ENCODE measurements around the gene ATP5MG.
"Not testable (repeated sequence)": the region's sequence is repeated elsewhere in the genome, so short reads cannot be mapped to it uniquely, and the experiment has no call there.

The ATP5MG gene

DNA sequence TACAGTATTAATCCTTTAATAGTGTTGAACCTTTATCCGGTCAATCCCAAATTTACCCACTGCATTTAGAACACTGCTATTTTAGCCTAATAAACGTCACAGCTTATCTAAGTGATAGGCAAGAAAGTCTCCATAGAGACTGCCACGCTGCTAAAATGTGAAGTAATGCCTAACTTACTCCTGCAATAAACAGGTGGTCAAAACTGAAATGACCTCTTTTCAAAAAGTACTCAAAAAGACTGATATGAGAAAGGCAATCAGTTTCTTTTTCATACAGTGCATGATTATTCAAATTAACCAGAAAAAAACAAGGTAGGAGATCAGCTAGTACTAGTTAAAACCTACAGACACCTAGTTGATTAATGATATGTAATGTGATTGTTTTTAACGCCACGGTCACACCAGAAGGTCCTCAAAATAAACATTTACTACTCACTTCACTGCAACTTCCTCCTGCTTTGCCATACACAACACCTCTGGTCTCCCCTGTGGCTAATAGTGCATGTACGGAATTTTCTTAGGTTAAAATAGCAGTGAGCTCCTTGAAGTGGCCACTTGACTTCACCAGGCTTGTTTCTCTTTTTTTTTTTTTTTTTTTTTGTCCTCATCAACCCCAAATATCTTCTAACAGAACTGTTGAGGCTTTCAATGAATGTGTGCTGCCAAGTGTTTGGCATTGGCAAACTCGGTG lies 8.8 kb downstream of the ATP5MG start:
- Histone ChIP-seq H3K27me3 (ENCODE audit: control insufficient read depth, insufficient read depth, low read length) (no peaks in the 10 kb centered on the region), H3K36me3 (ENCODE audit: control insufficient read depth, insufficient read depth, low read length) (peaks cover 48% of the 10 kb centered on the region), H3K4me3 (ENCODE audit: low read depth, low read length) (no peak overlapping the region), H3K27ac (ENCODE audit: low read depth, low read length) (no peak overlapping the region), H3K4me1 (ENCODE audit: control insufficient read depth, insufficient read depth, low read length) (peaks cover 2% of the 10 kb centered on the region), H3K9me3 (ENCODE audit: control insufficient read depth, insufficient read depth, low read length) (no peaks in the 10 kb centered on the region), H3K9ac (ENCODE audit: low read depth, low read length) (no peak overlapping the region)

- H3K4me1 ChIP-seq (ENCODE audit: control insufficient read depth, insufficient read depth, low read length) = peaks cover 15% of the 10 kb centered on the region
- peaks cover 34% of the 10 kb centered on the region for H3K36me3 ChIP-seq (ENCODE audit: control insufficient read depth, insufficient read depth, low read length)
- no peak overlapping the region for H3K4me3 ChIP-seq (ENCODE audit: low read depth, low read length)
- H3K27me3 ChIP-seq (ENCODE audit: control insufficient read depth, insufficient read depth, low read length) = no peaks in the 10 kb centered on the region
- no peaks in the 10 kb centered on the region for H3K9me3 ChIP-seq (ENCODE audit: control insufficient read depth, insufficient read depth, low read length)
- no peak overlapping the region for H3K9ac ChIP-seq (ENCODE audit: low read depth, low read length)
- no peak overlapping the region for H3K27ac ChIP-seq (ENCODE audit: low read depth, low read length)
Measured at GRCh38 chr11:118411530-118411929, 10.1 kb downstream of the ATP5MG start.

DNA sequence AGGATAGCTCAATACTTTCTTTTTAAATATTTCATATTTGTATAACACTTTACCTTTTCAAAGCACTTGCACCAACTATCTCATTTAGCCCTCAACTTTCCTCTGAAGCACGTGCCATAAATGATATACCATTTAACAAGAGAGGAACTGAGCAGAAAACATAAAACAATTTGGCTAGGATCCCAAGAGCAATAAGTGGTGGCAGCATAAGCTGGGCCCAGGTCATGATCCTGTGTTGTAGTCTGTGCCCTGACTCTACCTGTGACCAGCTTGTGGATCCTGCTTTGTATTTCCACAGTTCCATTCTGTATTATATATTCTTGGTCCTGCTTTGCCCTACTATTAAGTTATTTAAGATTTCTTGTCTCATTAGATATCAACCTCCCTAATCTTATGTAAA lies 11.5 kb downstream of the ATP5MG start:
- Histone ChIP-seq H3K9me3 (ENCODE audit: control insufficient read depth, insufficient read depth, low read length) (no peaks in the 10 kb centered on the region), H3K36me3 (ENCODE audit: control insufficient read depth, insufficient read depth, low read length) (peaks cover 22% of the 10 kb centered on the region), H3K27me3 (ENCODE audit: control insufficient read depth, insufficient read depth, low read length) (no peaks in the 10 kb centered on the region), H3K9ac (ENCODE audit: low read depth, low read length) (no peak overlapping the region), H3K4me1 (ENCODE audit: control insufficient read depth, insufficient read depth, low read length) (peaks cover 15% of the 10 kb centered on the region), H3K27ac (ENCODE audit: low read depth, low read length) (no peak overlapping the region), H3K4me3 (ENCODE audit: low read depth, low read length) (no peak overlapping the region)

DNA sequence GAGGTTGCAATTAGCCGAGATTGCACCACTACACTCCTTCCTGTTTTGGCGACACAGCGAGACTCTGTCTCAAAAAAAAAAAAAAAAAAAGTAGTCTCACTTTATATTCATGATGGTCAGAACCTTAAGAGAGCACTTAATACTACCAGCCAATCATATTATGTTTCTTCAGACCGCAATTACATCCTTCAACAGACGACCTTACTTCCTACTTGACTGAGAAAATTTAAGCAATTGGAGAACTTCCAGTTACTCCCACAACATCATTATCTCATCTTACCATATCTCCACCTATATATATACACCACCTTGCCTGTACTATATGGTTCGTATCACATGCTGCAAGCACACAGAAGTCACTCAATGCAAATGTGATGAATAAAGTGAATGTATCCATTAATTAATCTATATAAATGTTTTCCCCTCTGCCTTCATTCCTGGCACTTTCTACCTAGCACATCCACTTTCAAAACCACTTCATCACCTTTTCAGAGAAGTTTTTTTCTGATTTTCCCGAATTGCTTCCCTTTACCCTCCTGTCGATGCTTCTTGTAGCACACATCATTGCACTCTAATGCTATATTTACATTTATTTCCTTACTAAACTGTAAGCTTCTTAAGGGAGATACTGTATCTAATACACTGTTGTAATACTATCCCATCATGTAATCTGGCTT lies 13.8 kb downstream of the ATP5MG start:
- Histone ChIP-seq H3K4me1 (ENCODE audit: control insufficient read depth, insufficient read depth, low read length) (peaks cover 15% of the 10 kb centered on the region), H3K9ac (ENCODE audit: low read depth, low read length) (peak overlapping the region; percentile 36; the same call in 1 of the 2 replicates), H3K27me3 (ENCODE audit: control insufficient read depth, insufficient read depth, low read length) (no peaks in the 10 kb centered on the region), H3K4me3 (ENCODE audit: low read depth, low read length) (peak overlapping the region; percentile 13; the same call in 1 of the 2 replicates), H3K9me3 (ENCODE audit: control insufficient read depth, insufficient read depth, low read length) (no peaks in the 10 kb centered on the region), H3K27ac (ENCODE audit: low read depth, low read length) (peak overlapping the region; percentile 94), H3K36me3 (ENCODE audit: control insufficient read depth, insufficient read depth, low read length) (peaks cover under 1% of the 10 kb centered on the region; the same call in 1 of the 2 replicates)

- H3K4me1 ChIP-seq (ENCODE audit: control insufficient read depth, insufficient read depth, low read length) = peaks cover 15% of the 10 kb centered on the region
- peak overlapping the region; percentile 13; the same call in 1 of the 2 replicates for H3K4me3 ChIP-seq (ENCODE audit: low read depth, low read length)
- no peaks in the 10 kb centered on the region for H3K27me3 ChIP-seq (ENCODE audit: control insufficient read depth, insufficient read depth, low read length)
- H3K9me3 ChIP-seq (ENCODE audit: control insufficient read depth, insufficient read depth, low read length) = no peaks in the 10 kb centered on the region
- peak overlapping the region; percentile 36; the same call in 1 of the 2 replicates for H3K9ac ChIP-seq (ENCODE audit: low read depth, low read length)
- peak overlapping the region; percentile 94 for H3K27ac ChIP-seq (ENCODE audit: low read depth, low read length)
- no peaks in the 10 kb centered on the region for H3K36me3 ChIP-seq (ENCODE audit: control insufficient read depth, insufficient read depth, low read length)
Measured at GRCh38 chr11:118415739-118416068, 14.3 kb downstream of the ATP5MG start.

DNA sequence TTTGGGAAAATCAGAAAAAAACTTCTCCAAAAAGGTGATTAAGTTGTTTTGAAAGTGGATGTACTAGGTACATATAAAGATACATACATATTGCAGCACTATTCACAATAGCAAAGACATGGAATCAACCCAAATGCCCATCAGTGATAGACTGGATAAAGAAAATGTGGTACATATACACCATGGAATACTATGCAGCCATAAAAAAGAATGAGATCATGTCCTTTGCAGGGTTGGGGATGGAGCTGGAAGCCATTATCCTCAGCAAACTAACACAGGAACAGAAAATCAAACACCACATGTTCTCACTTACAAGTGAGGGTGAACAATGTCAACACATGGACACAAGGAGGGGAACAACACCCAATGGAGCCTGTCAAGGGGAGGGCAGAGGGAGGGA lies 15.5 kb downstream of the ATP5MG start:
- not testable (repeated sequence) for H3K4me3 ChIP-seq (ENCODE audit: low read depth, low read length); H3K27ac ChIP-seq (ENCODE audit: low read depth, low read length); H3K36me3 ChIP-seq (ENCODE audit: control insufficient read depth, insufficient read depth, low read length); H3K27me3 ChIP-seq (ENCODE audit: control insufficient read depth, insufficient read depth, low read length); H3K9ac ChIP-seq (ENCODE audit: low read depth, low read length); H3K9me3 ChIP-seq (ENCODE audit: control insufficient read depth, insufficient read depth, low read length)
- H3K4me1 ChIP-seq (ENCODE audit: control insufficient read depth, insufficient read depth, low read length) = peaks cover 15% of the 10 kb centered on the region

- Histone ChIP-seq H3K4me3 (ENCODE audit: low read depth, low read length) (no peak overlapping the region), H3K36me3 (ENCODE audit: control insufficient read depth, insufficient read depth, low read length) (no peaks in the 10 kb centered on the region), H3K27ac (ENCODE audit: low read depth, low read length) (peak overlapping the region; percentile 40), H3K9ac (ENCODE audit: low read depth, low read length) (no peak overlapping the region), H3K27me3 (ENCODE audit: control insufficient read depth, insufficient read depth, low read length) (no peaks in the 10 kb centered on the region), H3K9me3 (ENCODE audit: control insufficient read depth, insufficient read depth, low read length) (no peaks in the 10 kb centered on the region), H3K4me1 (ENCODE audit: control insufficient read depth, insufficient read depth, low read length) (peaks cover 15% of the 10 kb centered on the region)
Measured at GRCh38 chr11:118417801-118418200, 16.4 kb downstream of the ATP5MG start.

- Histone ChIP-seq H3K4me1 (ENCODE audit: control insufficient read depth, insufficient read depth, low read length) (peaks cover 15% of the 10 kb centered on the region), H3K27me3 (ENCODE audit: control insufficient read depth, insufficient read depth, low read length) (no peaks in the 10 kb centered on the region), H3K9me3 (ENCODE audit: control insufficient read depth, insufficient read depth, low read length) (no peaks in the 10 kb centered on the region), H3K36me3 (ENCODE audit: control insufficient read depth, insufficient read depth, low read length) (no peaks in the 10 kb centered on the region), H3K27ac (ENCODE audit: low read depth, low read length) (no peak overlapping the region), H3K9ac (ENCODE audit: low read depth, low read length) (no peak overlapping the region), H3K4me3 (ENCODE audit: low read depth, low read length) (no peak overlapping the region)
Measured at GRCh38 chr11:118418766-118419165, 17.4 kb downstream of the ATP5MG start.

DNA sequence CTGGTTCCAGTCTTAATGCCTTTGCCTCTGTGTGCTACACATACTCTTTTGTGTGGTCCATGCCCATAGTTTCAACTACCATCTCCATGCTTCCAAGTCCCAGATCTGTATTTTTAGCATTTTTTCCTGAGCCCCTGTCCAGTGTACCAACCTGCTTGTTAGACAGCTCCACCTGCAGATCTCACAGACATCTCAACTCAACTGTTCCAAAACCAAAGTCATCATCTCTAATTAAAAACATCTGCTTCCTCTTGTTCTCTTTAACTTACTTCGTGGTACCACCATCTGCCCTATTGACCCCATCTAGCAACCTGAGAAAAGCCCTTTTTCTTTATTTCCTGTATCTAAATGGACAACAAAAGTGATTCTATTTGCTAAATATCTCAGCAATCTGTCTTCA lies 26.3 kb downstream of the ATP5MG start:
- no peaks in the 10 kb centered on the region for H3K27me3 ChIP-seq (ENCODE audit: control insufficient read depth, insufficient read depth, low read length)
- no peaks in the 10 kb centered on the region for H3K9me3 ChIP-seq (ENCODE audit: control insufficient read depth, insufficient read depth, low read length)
- no peak overlapping the region for H3K4me3 ChIP-seq (ENCODE audit: low read depth, low read length)
- H3K27ac ChIP-seq (ENCODE audit: low read depth, low read length) = no peak overlapping the region
- H3K9ac ChIP-seq (ENCODE audit: low read depth, low read length) = no peak overlapping the region
- H3K36me3 ChIP-seq (ENCODE audit: control insufficient read depth, insufficient read depth, low read length) = no peaks in the 10 kb centered on the region
- H3K4me1 ChIP-seq (ENCODE audit: control insufficient read depth, insufficient read depth, low read length) = no peaks in the 10 kb centered on the region

GRCh38 chr11:118430956-118431355 lies 29.6 kb downstream of the ATP5MG start:
- Histone ChIP-seq H3K27ac (ENCODE audit: low read depth, low read length) (no peak overlapping the region), H3K9ac (ENCODE audit: low read depth, low read length) (no peak overlapping the region), H3K4me3 (ENCODE audit: low read depth, low read length) (no peak overlapping the region), H3K4me1 (ENCODE audit: control insufficient read depth, insufficient read depth, low read length) (peaks cover 6% of the 10 kb centered on the region), H3K9me3 (ENCODE audit: control insufficient read depth, insufficient read depth, low read length) (no peaks in the 10 kb centered on the region), H3K36me3 (ENCODE audit: control insufficient read depth, insufficient read depth, low read length) (no peaks in the 10 kb centered on the region), H3K27me3 (ENCODE audit: control insufficient read depth, insufficient read depth, low read length) (peaks cover 8% of the 10 kb centered on the region)

DNA sequence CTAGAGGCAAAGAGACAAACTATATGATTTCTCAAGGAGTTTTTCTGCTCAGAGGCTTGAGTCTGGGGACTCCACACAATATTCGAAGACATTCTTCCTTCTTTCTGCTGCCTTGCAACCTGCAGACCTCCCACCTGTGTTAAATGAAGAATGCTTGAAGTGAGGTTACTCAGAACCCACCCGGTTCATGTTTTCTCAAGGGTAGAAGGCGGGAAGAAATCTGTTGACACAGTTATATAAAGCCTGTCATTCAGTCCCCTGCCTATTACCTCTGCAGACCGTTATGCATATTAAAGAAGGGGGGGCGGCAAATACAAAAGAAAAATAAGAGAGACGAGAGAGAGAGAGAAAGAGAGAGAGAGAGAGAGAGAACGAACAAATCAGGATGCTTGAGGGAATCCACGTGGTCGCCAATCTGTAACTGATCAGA lies 32.7 kb downstream of the ATP5MG start:
- Histone ChIP-seq H3K9me3 (ENCODE audit: control insufficient read depth, insufficient read depth, low read length) (no peaks in the 10 kb centered on the region), H3K9ac (ENCODE audit: low read depth, low read length) (peak overlapping the region; percentile 53; the same call in 1 of the 2 replicates), H3K4me3 (ENCODE audit: low read depth, low read length) (peak overlapping the region; percentile 89), H3K27ac (ENCODE audit: low read depth, low read length) (no peak overlapping the region), H3K4me1 (ENCODE audit: control insufficient read depth, insufficient read depth, low read length) (peaks cover 17% of the 10 kb centered on the region), H3K27me3 (ENCODE audit: control insufficient read depth, insufficient read depth, low read length) (peaks cover 8% of the 10 kb centered on the region), H3K36me3 (ENCODE audit: control insufficient read depth, insufficient read depth, low read length) (peaks cover 1% of the 10 kb centered on the region; the same call in 1 of the 2 replicates)

Data from HUES48 (cell line).